Measurements from ENCODE around the gene AKR7A2. TPM values are rescaled to one million over a fixed set of nuclear protein-coding genes. Genes with fewer than 3 reads are reported as not detected.
A peak's percentile ranks its signal among the peaks of the same experiment; 100 is the strongest.
"Not testable (repeated sequence)": the region's sequence is repeated elsewhere in the genome, so short reads cannot be mapped to it uniquely, and the experiment has no call there.

AKR7A2 gene
- total and polyA plus RNA-seq, 7 experiments from 2014 or later = 15.7 to 115 (median 26.3) TPM

DNA sequence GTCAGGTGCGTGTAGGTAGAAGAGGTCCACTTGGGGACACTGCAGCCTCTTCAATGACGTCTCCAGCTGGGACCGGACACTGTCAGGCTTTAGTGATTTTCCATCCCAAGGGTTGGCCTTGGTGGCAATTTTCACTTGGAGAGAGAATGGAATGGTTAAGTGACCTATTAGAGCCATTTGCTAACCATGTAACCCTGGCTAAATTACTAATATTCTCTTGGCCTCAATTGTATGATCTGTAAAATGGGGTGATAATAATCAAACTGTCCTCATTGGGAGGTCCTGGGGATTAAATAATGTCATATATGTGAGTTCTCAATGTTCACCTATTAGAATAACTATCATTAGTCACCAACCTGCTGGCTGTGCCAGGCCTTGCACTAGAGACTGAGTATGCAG lies 3.4 kb downstream of the AKR7A2 start:
- Histone ChIP-seq H3K4me1 (ENCODE audit: control insufficient read depth in 2 of 2, insufficient read depth in 2 of 2, low read length in 2 of 2) (peaks cover 15 to 16% of the 10 kb centered on the region in 2 donors), H3K27ac (ENCODE audit: low read depth, low read length) (no peak overlapping the region), H3K9me3 (ENCODE audit: control insufficient read depth in 2 of 3, low read length in 3 of 3) (no peaks in the 10 kb centered on the region), H3K36me3 (ENCODE audit: control insufficient read depth in 2 of 3, insufficient read depth in 3 of 3, low read length in 3 of 3) (peaks cover 5 to 53% (median 8%) of the 10 kb centered on the region in 3 experiments), H3K27me3 (ENCODE audit: control insufficient read depth in 2 of 2, insufficient read depth in 2 of 2, low read length in 2 of 2) (no peaks in the 10 kb centered on the region), H3K4me3 (ENCODE audit: low read length) (no peak overlapping the region)
- Mint-ChIP-seq H3K4me1 (peaks cover 22 to 37% (median 34%) of the 10 kb centered on the region in 7 donors), H3K9me3 (no peaks in the 10 kb centered on the region), H3K27me3 (no peaks in the 10 kb centered on the region), H3K27ac (peak overlapping the region in 1 of 9 donors; percentile 49), H3K36me3 (peaks cover 13 to 45% (median 21%) of the 10 kb centered on the region in 5 donors), H3K4me3 (peak overlapping the region in 2 of 10 donors; percentile 44 to 76)
- ChIA-PET POLR2A (no interaction called here), CTCF (no interaction called here)
- DNase-seq (no peak), ATAC-seq (no peak)
- intact Hi-C loops (cut with micrococcal nuclease) = no loop called here

DNA sequence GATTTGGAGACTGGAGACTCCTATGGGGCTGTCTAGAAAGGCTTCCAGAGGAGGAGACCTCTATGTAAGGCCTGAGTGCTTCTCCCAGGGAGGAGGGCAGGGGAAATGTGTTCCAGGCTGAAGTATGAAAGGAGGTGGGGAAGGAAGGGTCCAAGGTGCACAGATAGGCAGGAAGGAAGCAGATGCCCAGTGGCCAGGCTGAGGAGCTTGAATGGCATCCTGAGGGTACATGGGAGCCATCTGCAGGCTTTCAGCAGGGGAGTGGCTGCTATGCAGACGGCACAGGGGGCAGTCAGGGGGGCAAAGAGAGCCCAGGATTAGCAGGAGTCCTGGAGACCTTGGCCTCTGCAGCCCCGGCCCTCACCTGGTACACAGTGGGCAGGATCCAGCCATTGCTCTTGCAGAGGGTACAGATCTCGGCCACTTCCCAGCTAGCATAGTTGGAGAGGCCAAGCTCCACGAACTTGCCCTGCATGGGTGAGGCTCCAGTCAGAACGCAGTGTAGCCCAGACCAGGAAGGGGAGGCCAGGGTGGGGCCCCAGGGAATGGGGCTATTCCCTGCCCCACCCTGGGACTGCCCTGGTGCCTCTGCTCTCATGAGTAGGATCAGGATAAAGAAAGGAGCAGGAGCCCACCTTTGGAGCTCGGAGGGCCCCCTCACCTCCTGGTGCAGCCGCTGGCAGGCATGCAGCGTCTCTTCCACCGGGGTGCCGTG lies 4.0 kb downstream of the AKR7A2 start:
- Mint-ChIP-seq H3K4me3 (peak overlapping the region in 1 of 10 donors; percentile 65), H3K27me3 (no peaks in the 10 kb centered on the region), H3K4me1 (peaks cover 17 to 33% (median 28%) of the 10 kb centered on the region in 7 donors), H3K9me3 (no peaks in the 10 kb centered on the region), H3K36me3 (peaks cover 16 to 49% (median 23%) of the 10 kb centered on the region in 5 donors), H3K27ac (no peak overlapping the region)
- ChIA-PET POLR2A (no interaction called here), CTCF (no interaction called here)
- Histone ChIP-seq H3K27ac (ENCODE audit: low read depth, low read length) (no peak overlapping the region), H3K36me3 (ENCODE audit: control insufficient read depth in 2 of 3, insufficient read depth in 3 of 3, low read length in 3 of 3) (peaks cover 5 to 58% (median 8%) of the 10 kb centered on the region in 3 experiments), H3K27me3 (ENCODE audit: control insufficient read depth in 2 of 2, insufficient read depth in 2 of 2, low read length in 2 of 2) (no peaks in the 10 kb centered on the region), H3K9me3 (ENCODE audit: control insufficient read depth in 2 of 3, low read length in 3 of 3) (no peaks in the 10 kb centered on the region), H3K4me3 (ENCODE audit: low read length) (no peak overlapping the region), H3K4me1 (ENCODE audit: control insufficient read depth in 2 of 2, insufficient read depth in 2 of 2, low read length in 2 of 2) (peaks cover 10 to 11% of the 10 kb centered on the region in 2 donors)
- DNase-seq (no peak), ATAC-seq (no peak)
- intact Hi-C loops (cut with micrococcal nuclease) = no loop called here

DNA sequence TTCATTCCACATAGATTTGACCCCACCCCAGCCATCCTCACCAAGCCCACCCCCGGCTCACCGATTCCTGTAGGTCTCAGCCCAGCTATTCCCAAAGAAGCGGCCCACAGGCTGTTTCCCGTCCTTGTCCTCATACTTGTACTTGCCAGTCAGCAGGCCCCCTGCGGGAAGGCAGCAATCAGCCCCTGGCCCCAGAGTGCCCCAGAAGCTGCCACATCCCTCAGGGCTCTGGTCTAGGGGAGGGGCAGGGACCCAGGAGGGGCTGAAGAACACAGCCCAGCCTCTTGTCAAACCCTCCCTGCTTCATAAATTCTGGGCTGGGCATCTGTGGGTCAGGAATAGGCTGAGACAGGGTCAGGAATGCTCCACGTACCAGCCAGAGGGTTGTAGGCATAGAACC lies 5.0 kb downstream of the AKR7A2 start:
- Histone ChIP-seq H3K4me1 (ENCODE audit: control insufficient read depth in 2 of 2, insufficient read depth in 2 of 2, low read length in 2 of 2) (peaks cover 5 to 6% of the 10 kb centered on the region in 2 donors), H3K27me3 (ENCODE audit: control insufficient read depth in 2 of 2, insufficient read depth in 2 of 2, low read length in 2 of 2) (no peaks in the 10 kb centered on the region), H3K36me3 (ENCODE audit: control insufficient read depth in 2 of 3, insufficient read depth in 3 of 3, low read length in 3 of 3) (peaks cover 5 to 59% (median 8%) of the 10 kb centered on the region in 3 experiments), H3K4me3 (ENCODE audit: low read length) (no peak overlapping the region), H3K9me3 (ENCODE audit: control insufficient read depth in 2 of 3, low read length in 3 of 3) (no peaks in the 10 kb centered on the region), H3K27ac (ENCODE audit: low read depth, low read length) (no peak overlapping the region)
- ChIA-PET POLR2A (no interaction called here), CTCF (no interaction called here)
- ATAC-seq (no peak), DNase-seq (no peak)
- Mint-ChIP-seq H3K4me1 (peaks cover 13 to 33% (median 24%) of the 10 kb centered on the region in 7 donors), H3K27me3 (no peaks in the 10 kb centered on the region), H3K9me3 (no peaks in the 10 kb centered on the region), H3K27ac (no peak overlapping the region), H3K4me3 (no peak overlapping the region), H3K36me3 (peaks cover 16 to 53% (median 25%) of the 10 kb centered on the region in 5 donors)
- intact Hi-C loops (cut with micrococcal nuclease) = no loop called here

DNA sequence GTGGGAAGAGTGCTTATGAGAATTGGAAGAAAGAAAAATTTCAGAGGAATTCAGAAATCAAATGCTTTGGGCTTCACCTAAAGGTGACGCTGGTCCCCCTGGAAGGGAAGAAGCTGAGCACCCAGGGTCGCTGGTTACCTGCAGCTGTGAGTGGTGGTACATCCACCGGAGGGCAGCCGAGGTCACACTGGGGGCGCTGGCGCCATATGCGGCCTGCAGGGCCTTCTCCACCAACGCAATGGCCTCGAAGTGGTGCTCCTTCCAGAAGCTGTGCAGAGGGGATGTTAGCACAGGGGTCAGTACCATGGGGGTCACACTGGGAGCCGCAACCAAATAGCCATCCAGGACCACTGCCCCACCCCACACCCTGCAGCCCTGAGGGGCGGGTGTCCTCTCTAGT lies 6.1 kb downstream of the AKR7A2 start:
- intact Hi-C loops (cut with micrococcal nuclease) = no loop called here
- H3K9me3 Mint-ChIP-seq = no peaks in the 10 kb centered on the region
- H3K4me1 Mint-ChIP-seq = peaks cover 7 to 28% (median 19%) of the 10 kb centered on the region in 7 donors
- ATAC-seq = no peak
- peaks cover 5 to 59% (median 8%) of the 10 kb centered on the region in 3 experiments for H3K36me3 ChIP-seq (ENCODE audit: control insufficient read depth in 2 of 3, insufficient read depth in 3 of 3, low read length in 3 of 3)
- no peak overlapping the region for H3K27ac ChIP-seq (ENCODE audit: low read depth, low read length)
- H3K9me3 ChIP-seq (ENCODE audit: control insufficient read depth in 2 of 3, low read length in 3 of 3) = no peaks in the 10 kb centered on the region
- no peaks in the 10 kb centered on the region for H3K27me3 ChIP-seq (ENCODE audit: control insufficient read depth in 2 of 2, insufficient read depth in 2 of 2, low read length in 2 of 2)
- no peak for DNase-seq
- H3K4me1 ChIP-seq (ENCODE audit: control insufficient read depth in 2 of 2, insufficient read depth in 2 of 2, low read length in 2 of 2) = peaks cover 1% of the 10 kb centered on the region in 2 donors
- H3K27ac Mint-ChIP-seq = no peak overlapping the region
- ChIA-PET POLR2A (no interaction called here), CTCF (interaction anchor here (0.6 kb wide), 1 partner anchor 258 kb away, joined by 4 read pairs; no protein-coding TSS in a partner anchor)
- no peaks in the 10 kb centered on the region for H3K27me3 Mint-ChIP-seq
- H3K4me3 Mint-ChIP-seq = no peak overlapping the region
- H3K4me3 ChIP-seq (ENCODE audit: low read length) = no peak overlapping the region
- H3K36me3 Mint-ChIP-seq = peaks cover 13 to 53% (median 25%) of the 10 kb centered on the region in 5 donors

DNA sequence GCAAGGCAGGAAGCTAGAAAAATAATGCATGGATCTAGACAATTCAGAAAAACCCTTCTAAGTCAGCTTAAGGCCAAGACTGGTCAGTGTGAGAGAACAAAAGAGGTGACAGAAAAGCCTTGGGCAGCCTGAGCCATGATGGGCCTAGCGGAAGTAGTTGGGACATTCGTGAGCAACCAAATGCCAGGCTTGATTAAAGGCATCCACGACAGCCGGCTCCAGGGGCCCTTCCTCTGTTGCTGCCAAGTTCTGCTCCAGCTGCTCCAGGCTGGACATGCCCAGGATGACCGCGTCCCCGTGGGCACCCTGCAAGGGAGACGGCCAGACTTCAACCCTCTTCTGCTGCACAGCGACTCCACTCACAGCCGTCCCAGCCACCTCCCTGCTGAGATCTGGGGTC lies 7.9 kb downstream of the AKR7A2 start:
- H3K4me3 ChIP-seq (ENCODE audit: low read length); POLR2A ChIA-PET; H3K4me1 ChIP-seq (ENCODE audit: control insufficient read depth in 2 of 2, insufficient read depth in 2 of 2, low read length in 2 of 2); H3K27ac ChIP-seq (ENCODE audit: low read depth, low read length); H3K4me3 Mint-ChIP-seq; H3K27ac Mint-ChIP-seq; DNase-seq; H3K27me3 Mint-ChIP-seq; intact Hi-C loops (cut with micrococcal nuclease); H3K9me3 Mint-ChIP-seq; ATAC-seq; H3K9me3 ChIP-seq (ENCODE audit: control insufficient read depth in 2 of 3, low read length in 3 of 3); H3K27me3 ChIP-seq (ENCODE audit: control insufficient read depth in 2 of 2, insufficient read depth in 2 of 2, low read length in 2 of 2): not testable (repeated sequence)
- peaks cover 5 to 59% (median 8%) of the 10 kb centered on the region in 3 experiments for H3K36me3 ChIP-seq (ENCODE audit: control insufficient read depth in 2 of 3, insufficient read depth in 3 of 3, low read length in 3 of 3)
- H3K36me3 Mint-ChIP-seq = peaks cover 16 to 61% (median 25%) of the 10 kb centered on the region in 5 donors
- H3K4me1 Mint-ChIP-seq = peaks cover 2 to 23% (median 4%) of the 10 kb centered on the region in 7 donors
- CTCF ChIA-PET = interaction anchor here (0.6 to 0.7 kb wide), 2 partner anchors 97 to 485 kb away, joined by 4 read pairs; no protein-coding TSS in a partner anchor

DNA sequence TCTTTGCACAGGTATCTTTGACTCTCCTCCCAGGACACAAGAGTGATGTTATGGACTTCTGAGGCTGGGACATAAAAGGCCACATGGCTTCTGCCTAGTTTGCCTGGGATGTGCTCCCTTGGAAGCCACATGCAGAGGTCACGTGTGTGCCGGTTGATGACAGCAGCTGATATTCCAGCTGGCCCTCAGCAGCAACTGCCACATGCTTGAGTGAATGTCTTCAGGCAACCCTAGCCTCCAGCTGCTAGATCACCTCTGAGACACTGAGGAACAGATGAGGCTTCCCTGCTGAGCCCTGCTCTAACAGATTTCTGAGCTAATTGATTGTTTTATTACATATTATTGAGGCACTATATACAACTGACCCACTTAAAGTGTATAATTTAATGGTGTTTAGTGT lies 11.7 kb downstream of the AKR7A2 start:
- no peaks in the 10 kb centered on the region for H3K27me3 ChIP-seq (ENCODE audit: control insufficient read depth in 2 of 2, insufficient read depth in 2 of 2, low read length in 2 of 2)
- H3K27ac ChIP-seq (ENCODE audit: low read depth, low read length) = no peak overlapping the region
- H3K36me3 ChIP-seq (ENCODE audit: control insufficient read depth in 2 of 3, insufficient read depth in 3 of 3, low read length in 3 of 3) = peaks cover 0 to 23% (median 3%) of the 10 kb centered on the region in 3 experiments
- peaks cover 0 to 6% (median 0%) of the 10 kb centered on the region in 7 donors for H3K4me1 Mint-ChIP-seq
- H3K4me3 ChIP-seq (ENCODE audit: low read length) = no peak overlapping the region
- DNase-seq (no peak), ATAC-seq (no peak)
- H3K36me3 Mint-ChIP-seq = peaks cover 10 to 45% (median 28%) of the 10 kb centered on the region in 5 donors
- H3K27me3 Mint-ChIP-seq = no peaks in the 10 kb centered on the region
- H3K9me3 ChIP-seq (ENCODE audit: control insufficient read depth in 2 of 3, low read length in 3 of 3) = peaks cover 0 to 8% (median 0%) of the 10 kb centered on the region in 3 experiments
- POLR2A ChIA-PET = no interaction called here
- H3K4me3 Mint-ChIP-seq = no peak overlapping the region
- intact Hi-C loops (cut with micrococcal nuclease) = no loop called here
- H3K9me3 Mint-ChIP-seq = peaks cover 0 to 17% (median 8%) of the 10 kb centered on the region in 11 donors
- no peak overlapping the region for H3K27ac Mint-ChIP-seq
- no peaks in the 10 kb centered on the region for H3K4me1 ChIP-seq (ENCODE audit: control insufficient read depth in 2 of 2, insufficient read depth in 2 of 2, low read length in 2 of 2)
- CTCF ChIA-PET = no interaction called here
